HG03103 (cell line): ENCODE data around the gene RNF4.
"Not testable (repeated sequence)": the region's sequence is repeated elsewhere in the genome, so short reads cannot be mapped to it uniquely, and the experiment has no call there.

ENCODE experiments used
- ATAC-seq: cut with Tn5 transposase; IDR thresholded peaks from one replicate; pipeline ENCODE4 v1.9.1; 2021; ENCODE audit warnings: low read depth; ENCODE audit not compliant: unreplicated experiment

Gene RNF4

GRCh38 chr4:2485956-2486355, 17.1 kb downstream of the RNF4 start:
- ATAC-seq = no peak

- no peak for ATAC-seq
Observed at GRCh38 chr4:2486981-2487380, 18.1 kb downstream of the RNF4 start.

- ATAC-seq = no peak
Observed at GRCh38 chr4:2487632-2488031, 18.7 kb downstream of the RNF4 start.

GRCh38 chr4:2489081-2489805, 20.3 kb downstream of the RNF4 start:
- no peak for ATAC-seq

- no peak for ATAC-seq
Observed at GRCh38 chr4:2489841-2490552, 21.1 kb downstream of the RNF4 start.

GRCh38 chr4:2492970-2493369, 24.1 kb downstream of the RNF4 start:
- no peak for ATAC-seq

GRCh38 chr4:2494992-2495391, 26.1 kb downstream of the RNF4 start:
- ATAC-seq = no peak

GRCh38 chr4:2497324-2497723, 28.4 kb downstream of the RNF4 start:
- ATAC-seq = no peak

- ATAC-seq = peak; percentile 93
Observed at GRCh38 chr4:2497931-2498330, 29.0 kb downstream of the RNF4 start.

GRCh38 chr4:2500547-2500946, 31.6 kb downstream of the RNF4 start:
- no peak for ATAC-seq

GRCh38 chr4:2501034-2501594, 32.2 kb downstream of the RNF4 start:
- no peak for ATAC-seq

GRCh38 chr4:2503809-2504208, 34.9 kb downstream of the RNF4 start:
- ATAC-seq = no peak

GRCh38 chr4:2507259-2507658, 38.4 kb downstream of the RNF4 start:
- no peak for ATAC-seq

GRCh38 chr4:2507855-2508254, 38.9 kb downstream of the RNF4 start:
- ATAC-seq = no peak

GRCh38 chr4:2510351-2511259, 41.7 kb downstream of the RNF4 start:
- no peak for ATAC-seq

- ATAC-seq = no peak
Observed at GRCh38 chr4:2511645-2512131, 42.8 kb downstream of the RNF4 start.

- no peak for ATAC-seq
Observed at GRCh38 chr4:2512396-2513135, 43.7 kb downstream of the RNF4 start.

GRCh38 chr4:2514193-2514592, 45.3 kb downstream of the RNF4 start:
- ATAC-seq = not testable (repeated sequence)

GRCh38 chr4:2514944-2515343, 46.0 kb downstream of the RNF4 start:
- ATAC-seq = not testable (repeated sequence)
